Heart left ventricle (tissue), 16 donors: ENCODE data around the gene PPP1R2. TPM values are rescaled to one million over a fixed set of nuclear protein-coding genes. Genes with fewer than 3 reads are reported as not detected.
"Not testable (repeated sequence)": the region's sequence is repeated elsewhere in the genome, so short reads cannot be mapped to it uniquely, and the experiment has no call there.

Experiments used
- ATAC-seq, 4 donors: fragments of 200-7000 bp; cut with Tn5 transposase; one replicate each; pipeline ENCODE4 v1.9.1; 2020 to 2022; ENCODE audit warnings: moderate library complexity in 4 of 4, mild to moderate bottlenecking in 3 of 4, moderate number of reproducible peaks in 1 of 4
- DNase-seq, 5 donors: peaks; one replicate each; pipeline ENCODE4 v3.0.0-alpha.2; 2020
- H3K27ac ChIP-seq, 12 donors: fragments of 200-600 bp; sonication (generic) in 4 of 12; one replicate each; pipeline versions ENCODE4 v1.5.0 to v1.8.0; 2016 to 2022; ENCODE audit warnings: mild to moderate bottlenecking in 2 of 12
- H3K27me3 ChIP-seq, 9 donors: fragments of 200-600 bp; sonication (generic) in 2 of 9; one replicate each; pipeline versions ENCODE4 v1.5.1 to v1.8.0; 2016 to 2022; ENCODE audit warnings: mild to moderate bottlenecking in 3 of 9
- H3K36me3 ChIP-seq, 9 donors: fragments of 200-600 bp; sonication (generic) in 2 of 9; one replicate each; pipeline versions ENCODE4 v1.5.0 to v1.8.0; 2018 to 2022; ENCODE audit warnings: mild to moderate bottlenecking in 2 of 9
- H3K4me1 ChIP-seq, 12 donors: fragments of 200-600 bp; sonication (generic) in 4 of 12; one replicate each; pipeline versions ENCODE4 v1.5.0 to v1.8.0; 2016 to 2022; ENCODE audit warnings: mild to moderate bottlenecking in 3 of 12
- H3K4me3 ChIP-seq, 12 donors: fragments of 200-600 bp; sonication (generic) in 4 of 12; one replicate each; pipeline versions ENCODE4 v1.5.0 to v1.8.0; 2017 to 2022; ENCODE audit warnings: mild to moderate bottlenecking in 9 of 12, moderate library complexity in 4 of 12
- H3K9me3 ChIP-seq, 12 donors: fragments of 200-600 bp; sonication (generic) in 4 of 12; one replicate each; pipeline versions ENCODE4 v1.5.0 to v1.8.0; 2016 to 2022; ENCODE audit warnings: mild to moderate bottlenecking in 1 of 12
- POLR2A ChIP-seq, 2 donors: fragments of 450-650 bp; IDR thresholded peaks; one replicate each; pipeline ENCODE4 v1.6.1; 2017; ENCODE audit warnings: antibody characterized with exemption in 2 of 2, mild to moderate bottlenecking in 2 of 2, moderate library complexity in 2 of 2
- WGBS, 4 donors: extraction: QIAGEN DNeasy Blood & Tissue Kit in 2 of 4; methylation state at CpG; one replicate each; pipeline versions ENCODE4 v1.1.5 to v1.1.7; 2013 to 2018; 5-methylcytosine and 5-hydroxymethylcytosine counted together
- intact Hi-C, 10 donors: fragments of 100-400 bp; cut with DNase I; formaldehyde crosslinking; loops; one replicate each; pipeline versions ENCODE4 v1.11.1 to v1.14.2; 2022
- polyA plus RNA-seq, 2 donors: library from polyadenylated mRNA; stranded (reverse); fragments of 200-250 nt; gene quantifications; one replicate each; pipeline ENCODE4 v1.2.3, GENCODE V29; 2013
- total RNA-seq, 9 donors: library from RNA; depleted of rRNA in 2 of 9; stranded (reverse); fragments of >200 nt in 2 of 9; fragmentation: NEBNext Ultra II Directional in 3 of 9; extraction: Animal tissue kit (Norgen Biotek cat#: 25700) in 3 of 9; gene quantifications; one replicate each; pipeline versions ENCODE4 v1.1.0 to v1.2.4, GENCODE V29; 2016 to 2023
- TF ChIP-seq, protein P1 (sequence below), 12 donors: fragments of 200-600 bp; sonication (generic) in 4 of 12; IDR thresholded peaks; one replicate each; pipeline versions ENCODE4 v1.5.0 to v1.8.0; 2018 to 2022; ENCODE audit warnings: antibody characterized with exemption in 12 of 12, mild to moderate bottlenecking in 5 of 12
- donor health status: ischemic (EF 13 %, LVEDD 7.1; RV severe dilation, severe dysfunction).
- donor health status: healthy with polysubstance abuse.
- donor health status: DM: no; HTN: yes; CAD: no.
- donor health status: DM: no; HTN: no; CAD: no.
- donor health status: ischemic (EF 25% LVEDD 6.9; RV normal size, moderate dysfunction).
- donor health status: ischemic (EF 25% LVEDD 5.7; RV mildly dilated, moderate dysfunction).
- donor health status: healthy.
- donor health status: DM: yes; HTN: yes; CAD: no.
- donor health status: ischemic (EF 35%, LVEDD 5.7; RV mildly dilated, moderate dysfunction).
- donor health status: nonischemic (EF 11% LVEDD 7.7; RV severe dilation, severe dysfunction).
- donor health status: DM: yes; HTN: yes; CAD: no.
- donor health status: PGD.
- donor health status: ischemic (EF 29% LVEDD 5.4; RV normal size, mild dysfunction).
- donor health status: nonischemic (EF 23%, LVEDD 6.1; RV moderate dilation, normal function).

Gene PPP1R2
- total and polyA plus RNA-seq, 11 donors: 16.8 to 63.6 (median 43.9) TPM

DNA sequence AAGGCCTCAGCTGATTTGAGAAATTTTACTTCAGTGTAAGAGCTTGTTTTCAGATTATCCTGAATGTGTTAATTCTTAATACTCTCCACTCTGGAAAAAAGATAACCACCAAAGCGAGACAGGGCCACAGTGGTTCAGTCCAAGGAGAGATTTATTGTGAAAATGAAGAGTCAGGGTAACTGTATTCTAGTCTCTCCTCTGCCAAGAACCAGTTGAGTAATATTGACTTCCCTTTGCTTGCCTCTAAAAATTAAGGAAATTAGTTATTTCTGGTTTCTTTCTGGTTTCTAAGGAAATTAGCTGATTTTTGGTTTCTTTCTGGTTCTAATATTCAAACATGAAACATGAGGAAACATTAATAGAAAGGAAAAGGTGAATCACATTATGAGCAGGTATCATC is 34.9 kb downstream of the PPP1R2 start:
- Histone ChIP-seq H3K27ac (peak overlapping the region in 1 of 12 donors; percentile 28), H3K4me3 (no peak overlapping the region), H3K27me3 (no peaks in the 10 kb centered on the region), H3K9me3 (no peaks in the 10 kb centered on the region), H3K4me1 (peaks cover 0 to 18% (median 0%) of the 10 kb centered on the region in 12 donors), H3K36me3 (peaks cover 0 to 32% (median 16%) of the 10 kb centered on the region in 9 donors)
- intact Hi-C loops: no loop called here
- DNase-seq (no peak), ATAC-seq (no peak)
- TF ChIP-seq, protein P1, sequence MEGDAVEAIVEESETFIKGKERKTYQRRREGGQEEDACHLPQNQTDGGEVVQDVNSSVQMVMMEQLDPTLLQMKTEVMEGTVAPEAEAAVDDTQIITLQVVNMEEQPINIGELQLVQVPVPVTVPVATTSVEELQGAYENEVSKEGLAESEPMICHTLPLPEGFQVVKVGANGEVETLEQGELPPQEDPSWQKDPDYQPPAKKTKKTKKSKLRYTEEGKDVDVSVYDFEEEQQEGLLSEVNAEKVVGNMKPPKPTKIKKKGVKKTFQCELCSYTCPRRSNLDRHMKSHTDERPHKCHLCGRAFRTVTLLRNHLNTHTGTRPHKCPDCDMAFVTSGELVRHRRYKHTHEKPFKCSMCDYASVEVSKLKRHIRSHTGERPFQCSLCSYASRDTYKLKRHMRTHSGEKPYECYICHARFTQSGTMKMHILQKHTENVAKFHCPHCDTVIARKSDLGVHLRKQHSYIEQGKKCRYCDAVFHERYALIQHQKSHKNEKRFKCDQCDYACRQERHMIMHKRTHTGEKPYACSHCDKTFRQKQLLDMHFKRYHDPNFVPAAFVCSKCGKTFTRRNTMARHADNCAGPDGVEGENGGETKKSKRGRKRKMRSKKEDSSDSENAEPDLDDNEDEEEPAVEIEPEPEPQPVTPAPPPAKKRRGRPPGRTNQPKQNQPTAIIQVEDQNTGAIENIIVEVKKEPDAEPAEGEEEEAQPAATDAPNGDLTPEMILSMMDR (IDR thresholded peaks at IDR 0.05): no peak
- TF ChIP-seq POLR2A (IDR thresholded peaks at IDR 0.05): no peak
- WGBS, 4 donors: 89 to 100% (median 91%) methylated on average over 1 of the region's 1 CpG

DNA sequence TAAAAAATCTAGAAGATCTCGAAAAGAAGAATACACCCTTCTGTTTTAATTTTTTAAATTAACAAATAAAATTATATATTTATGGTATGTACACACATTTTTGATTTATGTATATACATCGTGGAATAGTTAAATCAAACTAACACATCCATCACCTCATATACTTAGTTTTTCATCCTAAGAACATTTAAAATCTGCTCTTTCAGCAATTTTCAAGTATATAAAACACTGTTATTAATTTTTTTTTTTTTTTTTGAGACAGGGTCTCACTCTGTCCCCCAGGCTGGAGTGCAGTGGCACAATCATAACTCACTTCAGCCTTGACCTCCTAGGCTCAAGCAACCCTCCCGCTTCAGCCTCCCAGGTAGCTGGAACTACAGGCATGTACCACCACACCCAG is 67.5 kb downstream of the PPP1R2 start:
- Histone ChIP-seq H3K9me3 (no peaks in the 10 kb centered on the region), H3K4me1 (no peaks in the 10 kb centered on the region), H3K27me3 (no peaks in the 10 kb centered on the region), H3K27ac (no peak overlapping the region), H3K4me3 (no peak overlapping the region), H3K36me3 (no peaks in the 10 kb centered on the region)
- intact Hi-C loops: no loop called here
- ATAC-seq: no peak
- TF ChIP-seq, protein P1 (IDR thresholded peaks at IDR 0.05): no peak
- no peak for TF ChIP-seq POLR2A (IDR thresholded peaks at IDR 0.05)
- DNase-seq: no peak
- WGBS, 4 donors: 94 to 98% (median 95%) methylated on average over 3 of the region's 3 CpGs

DNA sequence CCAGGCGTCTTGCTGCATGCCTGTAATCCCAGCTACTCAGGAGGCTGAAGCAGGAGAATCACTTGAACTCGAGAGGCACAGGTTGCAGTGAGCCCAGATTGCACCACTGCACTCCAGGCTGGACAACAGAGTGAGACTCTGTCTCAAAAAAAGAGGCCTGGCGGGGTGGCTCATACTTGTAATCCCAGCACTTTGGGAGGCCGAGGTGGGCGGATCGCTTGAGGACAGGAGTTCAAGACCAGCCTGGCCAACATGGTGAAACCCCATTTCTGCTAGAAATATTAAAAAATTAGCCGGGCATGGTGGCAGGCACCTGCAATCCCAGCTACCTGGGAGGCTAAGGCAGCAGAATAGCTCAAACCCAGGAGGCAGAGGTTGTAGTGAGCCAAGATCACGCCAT is 68.0 kb downstream of the PPP1R2 start:
- H3K4me1 ChIP-seq, H3K9me3 ChIP-seq, ATAC-seq, H3K27me3 ChIP-seq, H3K4me3 ChIP-seq, H3K27ac ChIP-seq, intact Hi-C loops, DNase-seq, H3K36me3 ChIP-seq: not testable (repeated sequence)
- WGBS, 4 donors: 74 to 90% (median 87%) methylated on average over 8 of the region's 8 CpGs

DNA sequence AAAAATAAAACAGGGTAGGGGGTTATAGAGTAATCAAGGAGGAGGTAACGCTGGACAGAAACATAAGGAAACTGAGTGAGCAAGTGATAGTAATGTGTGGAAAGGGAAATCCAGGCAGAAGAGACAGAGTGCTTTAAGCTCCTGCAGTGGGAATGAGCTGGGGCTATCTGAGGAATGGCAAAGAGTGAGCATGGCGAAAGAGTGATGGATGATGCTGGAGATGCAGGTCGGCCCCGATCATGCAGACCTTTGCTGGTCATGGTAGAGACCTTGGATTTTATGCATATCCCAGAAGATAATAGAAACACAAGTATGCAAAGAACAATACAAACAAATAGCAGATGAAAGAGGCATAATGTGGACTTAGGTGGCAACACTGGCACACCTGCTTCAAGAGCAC is 74.3 kb downstream of the PPP1R2 start:
- no peaks in the 10 kb centered on the region for H3K27me3 ChIP-seq
- no peak overlapping the region for H3K4me3 ChIP-seq
- H3K36me3 ChIP-seq: no peaks in the 10 kb centered on the region
- intact Hi-C loops: no loop called here
- no peaks in the 10 kb centered on the region for H3K4me1 ChIP-seq
- TF ChIP-seq, protein P1 (IDR thresholded peaks at IDR 0.05): no peak
- no peak for TF ChIP-seq POLR2A (IDR thresholded peaks at IDR 0.05)
- no peak for ATAC-seq
- no peak for DNase-seq
- WGBS, 4 donors: 88 to 90% (median 89%) methylated on average over 4 of the region's 4 CpGs
- no peak overlapping the region for H3K27ac ChIP-seq
- no peaks in the 10 kb centered on the region for H3K9me3 ChIP-seq

DNA sequence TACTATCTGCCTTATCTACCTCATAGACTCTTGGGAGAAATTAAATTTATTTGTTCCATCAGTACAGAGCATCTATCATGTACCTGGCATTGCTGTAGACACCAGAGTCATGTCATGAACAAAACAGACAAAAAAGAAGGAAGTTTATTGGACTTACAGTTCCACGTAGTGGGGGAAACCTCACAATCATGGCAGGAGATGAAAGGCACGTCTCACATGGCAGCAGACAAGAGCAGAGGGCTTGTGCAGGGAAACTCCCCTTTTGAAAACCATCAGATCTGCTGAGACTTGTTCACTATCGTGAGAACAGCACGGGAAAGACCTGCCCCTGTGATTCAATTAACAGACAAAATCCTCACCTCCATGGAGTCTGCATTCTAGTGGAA is 74.7 kb downstream of the PPP1R2 start:
- intact Hi-C loops: no loop called here
- TF ChIP-seq, protein P1 (IDR thresholded peaks at IDR 0.05): no peak
- TF ChIP-seq POLR2A (IDR thresholded peaks at IDR 0.05): no peak
- Histone ChIP-seq H3K27ac (no peak overlapping the region), H3K4me3 (no peak overlapping the region), H3K27me3 (no peaks in the 10 kb centered on the region), H3K36me3 (no peaks in the 10 kb centered on the region), H3K4me1 (no peaks in the 10 kb centered on the region), H3K9me3 (no peaks in the 10 kb centered on the region)
- no peak for DNase-seq
- WGBS, 4 donors: 65 to 77% (median 74%) methylated on average over 4 of the region's 4 CpGs
- ATAC-seq: no peak
